Stimulated activated CD4-positive, alpha-beta T cell treated with anti-CD3 and anti-CD28 coated beads, Interleukin-2, amount 100 ng/mL, for 48 hours (primary cell): ENCODE measurements around the gene FUT9.
"Not testable (repeated sequence)": the region's sequence is repeated elsewhere in the genome, so short reads cannot be mapped to it uniquely, and the experiment has no call there.

ENCODE experiments used
- DNase-seq, 2 donors: peaks; one replicate each; pipeline ENCODE4 v3.0.0-alpha.2; 2020

Gene FUT9

GRCh38 chr6:96194675-96195074 lies 178.9 kb downstream of the FUT9 start:
- no peak for DNase-seq

GRCh38 chr6:96195272-96195671 lies 179.5 kb downstream of the FUT9 start:
- DNase-seq: no peak

DNA sequence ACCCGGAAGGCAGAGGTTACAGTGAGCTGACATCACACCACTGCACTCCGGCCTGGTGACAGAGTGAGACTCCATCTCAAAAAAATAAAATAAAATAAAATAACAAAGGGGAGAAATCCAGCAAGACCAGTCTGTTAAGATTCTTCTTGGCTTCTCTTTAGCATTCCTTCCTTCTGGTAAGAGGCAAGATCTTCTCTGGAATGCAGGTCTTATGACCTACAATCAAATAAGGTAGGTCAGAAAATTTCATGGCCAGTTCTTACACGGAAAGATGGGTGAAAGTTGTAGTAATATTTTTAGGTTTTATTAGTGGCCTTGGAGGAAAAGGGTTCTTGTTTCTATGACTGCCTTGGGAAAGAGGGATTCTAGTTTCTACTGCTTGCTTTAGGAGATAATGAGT lies 180.9 kb downstream of the FUT9 start:
- no peak for DNase-seq

- no peak for DNase-seq
These were observed 181.5 kb downstream of the FUT9 start for GRCh38 chr6:96197241-96197640.

DNA sequence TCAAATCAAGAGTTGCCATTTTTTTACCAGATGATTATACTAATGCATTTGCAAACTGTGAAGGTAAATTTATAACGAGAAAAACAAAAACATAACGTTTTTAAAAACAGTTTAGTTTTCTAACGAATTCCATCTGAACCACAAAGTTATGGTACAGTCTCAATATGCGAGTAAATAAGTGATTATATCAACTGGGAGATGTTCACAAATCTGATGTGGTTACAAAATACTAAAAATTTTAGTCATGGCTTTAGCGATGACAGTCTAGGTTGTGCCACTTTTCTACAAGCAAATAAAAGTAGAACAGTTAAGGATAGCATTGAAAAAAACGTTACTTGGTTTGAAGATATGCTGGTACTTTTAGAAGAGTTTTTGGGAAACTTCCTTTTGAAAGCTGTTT lies 186.8 kb downstream of the FUT9 start:
- DNase-seq: no peak

- no peak for DNase-seq
These were observed 195.6 kb downstream of the FUT9 start for GRCh38 chr6:96211341-96211740.

DNA sequence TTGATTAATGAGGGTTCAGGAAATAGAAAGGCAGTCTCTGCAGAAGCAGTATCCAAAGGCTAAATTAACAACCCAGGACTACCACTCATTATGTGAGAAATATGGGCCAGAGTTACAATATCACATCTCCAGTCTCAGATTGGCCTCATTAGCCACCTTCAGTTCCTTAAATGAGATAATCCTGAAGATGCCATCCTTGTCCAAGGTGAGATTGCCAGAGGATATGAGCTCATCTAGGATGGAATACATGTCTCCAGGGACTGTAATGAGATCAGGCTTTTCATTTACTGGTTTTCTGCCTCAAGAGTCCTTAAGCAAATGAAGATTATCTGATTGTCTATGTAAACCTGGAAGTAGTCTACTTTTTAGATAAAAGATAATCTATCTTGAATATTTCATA lies 196.3 kb downstream of the FUT9 start:
- DNase-seq: no peak

GRCh38 chr6:96213784-96214183 lies 198.0 kb downstream of the FUT9 start:
- DNase-seq: no peak

DNA sequence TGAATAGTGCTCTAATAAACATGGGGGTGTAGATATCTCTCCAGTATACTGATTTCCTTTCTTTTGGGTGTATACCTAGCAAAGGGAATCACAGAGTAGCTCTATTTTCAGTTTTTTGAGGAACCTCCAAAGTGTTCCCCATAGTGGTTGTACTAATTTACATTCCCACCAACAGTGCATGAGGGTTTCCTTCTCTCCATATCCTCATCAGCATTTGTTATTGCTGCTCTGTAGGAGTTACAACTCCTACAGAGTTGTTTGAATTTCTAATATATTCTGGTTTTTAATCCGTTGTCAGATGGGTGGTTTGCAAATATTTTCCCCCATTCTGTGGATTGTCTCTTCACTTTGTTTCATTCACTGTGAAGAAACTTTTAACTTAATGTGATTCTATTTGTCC lies 207.9 kb downstream of the FUT9 start:
- DNase-seq: no peak

- DNase-seq: no peak
These were observed 211.4 kb downstream of the FUT9 start for GRCh38 chr6:96227135-96227534.

DNA sequence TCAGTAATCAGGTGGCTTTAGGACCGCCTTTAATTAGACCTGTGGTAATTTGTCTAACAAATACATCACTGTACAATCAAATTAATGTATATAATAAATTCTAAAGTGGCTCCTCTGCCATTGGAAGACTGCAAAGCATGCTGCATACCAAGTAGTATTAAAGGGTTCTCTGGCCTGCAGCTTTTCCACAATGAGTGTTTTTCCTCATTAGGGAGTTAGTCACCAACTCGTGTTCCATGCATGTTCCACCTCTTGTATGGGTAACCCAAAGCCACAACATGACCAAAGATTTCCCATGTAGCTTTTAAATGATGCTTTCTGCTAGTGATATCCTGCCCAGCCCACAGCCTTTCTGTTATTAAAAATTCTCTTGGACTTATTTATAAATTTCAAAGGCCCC lies 218.7 kb downstream of the FUT9 start:
- DNase-seq: no peak

DNA sequence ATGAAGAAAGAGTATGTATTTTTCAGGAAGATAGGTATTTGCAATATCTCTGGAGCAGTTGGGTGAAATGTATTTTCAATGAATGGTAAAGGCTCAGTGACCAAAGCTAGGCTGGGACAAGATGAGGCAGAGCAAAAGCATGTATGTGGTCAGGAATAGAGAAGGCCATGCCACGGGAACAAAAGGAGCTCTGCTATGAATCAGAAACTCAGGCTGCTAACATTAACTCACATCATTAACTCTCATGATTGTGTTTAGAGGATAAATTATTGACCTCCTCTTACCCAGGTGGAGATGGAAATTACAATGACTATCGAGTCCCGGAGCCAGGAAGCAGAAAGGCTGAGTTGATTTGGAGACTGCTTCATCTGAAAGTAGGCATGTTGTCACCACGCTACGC lies 220.2 kb downstream of the FUT9 start:
- no peak for DNase-seq

GRCh38 chr6:96236471-96236870 lies 220.7 kb downstream of the FUT9 start:
- no peak for DNase-seq

- no peak for DNase-seq
These were observed 222.0 kb downstream of the FUT9 start for GRCh38 chr6:96237638-96238347.

DNA sequence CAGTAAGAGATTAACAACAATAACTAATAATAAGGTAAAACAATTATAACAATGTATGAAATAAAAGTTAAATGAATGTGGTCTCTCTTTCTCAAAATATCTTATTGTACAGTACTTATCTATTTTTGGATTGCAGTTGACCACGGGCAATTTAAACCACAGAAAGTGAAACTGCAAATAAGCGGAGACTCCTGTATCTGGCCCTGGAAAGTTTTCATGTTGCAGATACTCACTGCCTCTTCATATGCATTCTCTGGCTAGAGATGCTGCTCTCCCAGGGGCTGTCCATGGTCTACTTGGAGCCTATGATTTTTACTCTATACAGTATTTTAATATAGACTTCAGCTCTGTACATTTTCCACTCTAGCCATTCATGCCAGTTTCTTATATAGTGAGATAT lies 230.8 kb downstream of the FUT9 start:
- no peak for DNase-seq

GRCh38 chr6:96249755-96250154 lies 234.0 kb downstream of the FUT9 start:
- no peak for DNase-seq

DNA sequence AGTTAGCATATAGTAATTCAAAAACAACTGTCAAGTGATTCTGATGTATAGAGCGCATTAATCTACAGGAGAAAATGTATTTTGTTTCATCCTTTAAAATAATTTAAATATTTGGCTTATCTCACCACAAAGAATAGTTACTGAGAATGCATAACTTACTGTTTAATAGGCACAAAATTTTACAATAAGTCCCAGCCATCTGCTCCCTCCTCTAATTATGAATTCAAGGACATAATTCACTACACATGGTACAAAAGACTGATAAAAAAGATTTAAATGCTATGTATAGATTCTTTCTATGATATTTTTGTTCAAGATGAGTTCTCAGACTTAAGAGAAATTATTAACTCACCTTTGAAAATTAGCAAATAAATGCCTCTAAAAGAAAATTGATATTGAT lies 242.0 kb downstream of the FUT9 start:
- no peak for DNase-seq

GRCh38 chr6:96260787-96261430 lies 245.1 kb downstream of the FUT9 start:
- not testable (repeated sequence) for DNase-seq
